ENCODE data around the gene UBALD2. TPM values are rescaled to one million over a fixed set of nuclear protein-coding genes. Genes with fewer than 3 reads are reported as not detected.
"Not testable (repeated sequence)": the region's sequence is repeated elsewhere in the genome, so short reads cannot be mapped to it uniquely, and the experiment has no call there.

The UBALD2 gene
- total and polyA plus RNA-seq, 3 donors from 2014 or later: 13.6 to 48.7 (median 16.7) TPM

DNA sequence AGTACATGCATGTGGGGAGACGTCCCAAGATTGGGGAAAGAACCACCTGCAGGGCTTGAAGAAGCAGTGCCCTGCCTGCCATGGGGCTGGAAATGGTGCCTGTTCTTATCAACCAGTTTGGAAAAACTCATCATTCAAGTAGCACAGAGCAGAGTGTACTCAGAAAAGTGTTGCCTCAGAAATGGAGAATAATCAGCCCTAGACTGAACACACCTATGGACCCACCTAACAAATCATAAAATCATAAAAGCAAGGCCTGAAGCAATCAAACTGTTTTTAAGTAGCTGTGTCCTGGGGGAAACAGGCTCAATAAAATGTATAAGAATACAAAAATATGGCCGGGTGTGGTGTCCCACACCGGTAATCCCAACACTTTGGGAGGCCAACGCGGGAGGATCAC is 31.7 kb downstream of the UBALD2 start:
- Histone ChIP-seq H3K9me3 (no peaks in the 10 kb centered on the region), H3K36me3 (ENCODE audit: low read depth, missing control alignments) (no peaks in the 10 kb centered on the region), H3K4me1 (peaks cover 7% of the 10 kb centered on the region), H3K27ac (no peak overlapping the region), H3K4me3 (no peak overlapping the region), H3K27me3 (no peaks in the 10 kb centered on the region)
- TF ChIP-seq POLR2A (IDR thresholded peaks at IDR 0.05): no peak
- TF ChIP-seq, protein P1, sequence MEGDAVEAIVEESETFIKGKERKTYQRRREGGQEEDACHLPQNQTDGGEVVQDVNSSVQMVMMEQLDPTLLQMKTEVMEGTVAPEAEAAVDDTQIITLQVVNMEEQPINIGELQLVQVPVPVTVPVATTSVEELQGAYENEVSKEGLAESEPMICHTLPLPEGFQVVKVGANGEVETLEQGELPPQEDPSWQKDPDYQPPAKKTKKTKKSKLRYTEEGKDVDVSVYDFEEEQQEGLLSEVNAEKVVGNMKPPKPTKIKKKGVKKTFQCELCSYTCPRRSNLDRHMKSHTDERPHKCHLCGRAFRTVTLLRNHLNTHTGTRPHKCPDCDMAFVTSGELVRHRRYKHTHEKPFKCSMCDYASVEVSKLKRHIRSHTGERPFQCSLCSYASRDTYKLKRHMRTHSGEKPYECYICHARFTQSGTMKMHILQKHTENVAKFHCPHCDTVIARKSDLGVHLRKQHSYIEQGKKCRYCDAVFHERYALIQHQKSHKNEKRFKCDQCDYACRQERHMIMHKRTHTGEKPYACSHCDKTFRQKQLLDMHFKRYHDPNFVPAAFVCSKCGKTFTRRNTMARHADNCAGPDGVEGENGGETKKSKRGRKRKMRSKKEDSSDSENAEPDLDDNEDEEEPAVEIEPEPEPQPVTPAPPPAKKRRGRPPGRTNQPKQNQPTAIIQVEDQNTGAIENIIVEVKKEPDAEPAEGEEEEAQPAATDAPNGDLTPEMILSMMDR (IDR thresholded peaks at IDR 0.05): no peak
- intact Hi-C loops (cut with DNase I; ENCODE audit: low total_unique reads): no loop called here
- 92 to 96% methylated on average over 5 of the region's 5 CpGs for WGBS, 2 donors
- DNase-seq: no peak

DNA sequence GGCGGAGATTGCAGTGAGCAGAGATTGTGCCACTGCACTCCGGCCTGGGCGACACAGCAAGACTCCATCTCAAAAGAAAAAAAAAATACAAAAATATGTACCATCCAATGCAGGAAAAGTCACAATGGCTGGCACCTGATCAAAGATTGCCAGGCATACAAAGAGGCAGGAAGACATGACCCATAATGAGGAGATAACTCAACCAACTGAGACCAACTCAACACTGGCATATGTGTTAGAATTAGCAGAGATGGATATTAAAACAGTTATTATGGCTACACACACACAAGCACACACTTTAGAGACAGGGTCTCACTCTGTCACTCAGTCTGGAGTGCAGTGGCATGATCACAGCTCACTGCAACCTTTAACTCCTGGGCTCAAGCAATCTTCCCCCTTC is 32.3 kb downstream of the UBALD2 start:
- no peaks in the 10 kb centered on the region for H3K36me3 ChIP-seq (ENCODE audit: low read depth, missing control alignments)
- 95 to 98% methylated on average over 3 of the region's 3 CpGs for WGBS, 2 donors

GRCh38 chr17:76304226-76305134 is 39.3 kb downstream of the UBALD2 start:
- Histone ChIP-seq H3K27me3 (no peaks in the 10 kb centered on the region), H3K4me3 (no peak overlapping the region), H3K4me1 (no peaks in the 10 kb centered on the region), H3K9me3 (no peaks in the 10 kb centered on the region), H3K36me3 (ENCODE audit: low read depth, missing control alignments) (no peaks in the 10 kb centered on the region), H3K27ac (no peak overlapping the region)
- no peak for DNase-seq
- no peak for TF ChIP-seq POLR2A (IDR thresholded peaks at IDR 0.05)
- TF ChIP-seq, protein P1 (IDR thresholded peaks at IDR 0.05): no peak
- WGBS, 2 donors: 89 to 91% methylated on average over 16 to 17 of the region's 17 CpGs
- intact Hi-C loops (cut with DNase I; ENCODE audit: low total_unique reads): loop anchor here (5.0 kb wide), 1 partner anchor 93 kb away; no protein-coding TSS in a partner anchor

More for the DNA sequence above, 32.3 kb downstream of the UBALD2 start:
- TF ChIP-seq, protein P1 (IDR thresholded peaks at IDR 0.05): no peak
- TF ChIP-seq POLR2A (IDR thresholded peaks at IDR 0.05): no peak
- Histone ChIP-seq H3K4me3 (no peak overlapping the region), H3K9me3 (no peaks in the 10 kb centered on the region), H3K27me3 (no peaks in the 10 kb centered on the region), H3K4me1 (peaks cover 7% of the 10 kb centered on the region), H3K27ac (no peak overlapping the region)
- intact Hi-C loops (cut with DNase I; ENCODE audit: low total_unique reads): no loop called here
- DNase-seq: no peak

DNA sequence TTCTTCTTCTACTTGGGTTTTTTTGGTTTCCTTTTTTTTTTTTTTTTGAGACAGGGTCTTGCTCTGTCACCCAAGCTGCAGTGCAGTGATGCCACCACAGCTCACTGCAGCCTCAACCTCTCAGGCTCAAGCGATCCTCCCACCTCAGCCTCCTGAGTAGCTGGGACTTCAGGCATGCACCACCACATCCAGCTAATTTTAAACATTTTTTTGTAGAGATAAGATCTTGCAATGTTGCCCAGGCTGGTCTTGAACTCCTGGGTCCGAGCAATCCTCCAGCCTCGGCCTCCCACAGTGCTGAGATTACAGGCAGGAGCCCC is 39.9 kb downstream of the UBALD2 start:
- intact Hi-C loops (cut with DNase I; ENCODE audit: low total_unique reads); H3K27ac ChIP-seq; H3K4me3 ChIP-seq; DNase-seq; H3K9me3 ChIP-seq; H3K27me3 ChIP-seq; H3K36me3 ChIP-seq (ENCODE audit: low read depth, missing control alignments); H3K4me1 ChIP-seq: not testable (repeated sequence)
- WGBS, 2 donors: 91 to 92% methylated on average over 2 to 3 of the region's 3 CpGs

- no peak for DNase-seq
- TF ChIP-seq POLR2A (IDR thresholded peaks at IDR 0.05): no peak
- TF ChIP-seq, protein P1 (IDR thresholded peaks at IDR 0.05): no peak
- 61 to 74% methylated on average over 26 to 55 of the region's 58 CpGs for WGBS, 2 donors
- intact Hi-C loops (cut with DNase I; ENCODE audit: low total_unique reads): no loop called here
- H3K27me3 ChIP-seq: no peaks in the 10 kb centered on the region
- peak overlapping the region; percentile 32 to 34 for H3K4me3 ChIP-seq
- no peaks in the 10 kb centered on the region for H3K4me1 ChIP-seq
- no peak overlapping the region for H3K27ac ChIP-seq
- no peaks in the 10 kb centered on the region for H3K36me3 ChIP-seq (ENCODE audit: low read depth, missing control alignments)
- H3K9me3 ChIP-seq: no peaks in the 10 kb centered on the region
Observed at GRCh38 chr17:76307299-76307965, 42.3 kb downstream of the UBALD2 start.
